ENCODE measurements around the gene NCS1.

The NCS1 gene

DNA sequence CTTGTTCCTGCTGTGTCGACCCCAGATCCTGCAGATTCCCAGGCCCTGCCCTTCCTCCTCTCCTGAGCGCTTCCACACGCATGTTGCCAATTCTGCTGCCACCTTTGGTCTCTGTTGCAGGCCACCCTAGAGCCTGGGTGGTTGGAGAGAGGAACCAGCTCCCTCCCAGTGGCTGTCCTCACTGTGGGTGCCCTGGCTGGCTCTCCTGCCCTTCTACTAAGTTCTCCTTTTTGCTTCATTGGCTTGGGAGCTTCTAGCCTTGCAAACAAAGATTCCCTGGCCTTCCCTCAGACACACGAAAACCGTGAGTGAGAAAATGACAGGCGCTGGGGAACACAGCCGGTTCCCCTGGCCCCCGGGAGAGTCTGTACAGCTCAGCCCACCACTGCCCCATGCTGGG is 14.2 kb upstream of the NCS1 start:
- Histone ChIP-seq H3K4me1 (ENCODE audit: control insufficient read depth in 5 of 5, insufficient read depth in 5 of 5, low read length in 5 of 5) (no peaks in the 10 kb centered on the region), H3K9ac (ENCODE audit: low read length in 5 of 5) (no peak overlapping the region), H3K36me3 (ENCODE audit: control insufficient read depth in 5 of 5, insufficient read depth in 5 of 5, low read length in 5 of 5) (no peaks in the 10 kb centered on the region), H3K4me3 (ENCODE audit: low read depth in 1 of 5, low read length in 5 of 5) (no peak overlapping the region), H3K9me3 (ENCODE audit: control insufficient read depth in 5 of 5, low read length in 5 of 5) (no peaks in the 10 kb centered on the region), H3K27ac (ENCODE audit: low read depth, low read length) (no peak overlapping the region), H3K27me3 (ENCODE audit: control insufficient read depth in 5 of 5, insufficient read depth in 4 of 5, low read length in 5 of 5) (peaks cover 0 to 5% (median 2%) of the 10 kb centered on the region in 5 donors)

DNA sequence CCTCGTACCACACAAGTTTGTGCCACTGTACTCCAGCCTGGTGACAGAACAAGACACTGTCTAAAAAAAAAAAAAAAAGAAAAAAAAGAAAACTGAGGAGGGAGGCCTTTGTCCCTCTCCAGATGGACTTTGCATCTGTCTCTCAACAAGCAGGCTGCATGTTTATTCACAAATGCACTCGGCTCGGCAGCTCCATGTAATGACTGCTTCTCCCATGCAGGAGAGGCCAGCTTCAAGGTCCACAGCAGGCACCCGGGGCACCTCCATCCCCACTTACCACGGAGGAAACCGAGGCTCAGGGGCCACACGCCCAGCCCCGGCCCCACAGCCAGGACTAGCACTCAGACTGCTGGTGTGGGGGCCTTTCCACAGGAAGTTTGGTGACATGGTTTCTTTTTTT is 13.1 kb upstream of the NCS1 start:
- Histone ChIP-seq H3K4me1 (ENCODE audit: control insufficient read depth in 5 of 5, insufficient read depth in 5 of 5, low read length in 5 of 5) (no peaks in the 10 kb centered on the region), H3K9me3 (ENCODE audit: control insufficient read depth in 5 of 5, low read length in 5 of 5) (no peaks in the 10 kb centered on the region), H3K4me3 (ENCODE audit: low read depth in 1 of 5, low read length in 5 of 5) (no peak overlapping the region), H3K27ac (ENCODE audit: low read depth, low read length) (no peak overlapping the region), H3K27me3 (ENCODE audit: control insufficient read depth in 5 of 5, insufficient read depth in 4 of 5, low read length in 5 of 5) (peaks cover 0 to 5% (median 2%) of the 10 kb centered on the region in 5 donors), H3K36me3 (ENCODE audit: control insufficient read depth in 5 of 5, insufficient read depth in 5 of 5, low read length in 5 of 5) (no peaks in the 10 kb centered on the region), H3K9ac (ENCODE audit: low read length in 5 of 5) (no peak overlapping the region)

DNA sequence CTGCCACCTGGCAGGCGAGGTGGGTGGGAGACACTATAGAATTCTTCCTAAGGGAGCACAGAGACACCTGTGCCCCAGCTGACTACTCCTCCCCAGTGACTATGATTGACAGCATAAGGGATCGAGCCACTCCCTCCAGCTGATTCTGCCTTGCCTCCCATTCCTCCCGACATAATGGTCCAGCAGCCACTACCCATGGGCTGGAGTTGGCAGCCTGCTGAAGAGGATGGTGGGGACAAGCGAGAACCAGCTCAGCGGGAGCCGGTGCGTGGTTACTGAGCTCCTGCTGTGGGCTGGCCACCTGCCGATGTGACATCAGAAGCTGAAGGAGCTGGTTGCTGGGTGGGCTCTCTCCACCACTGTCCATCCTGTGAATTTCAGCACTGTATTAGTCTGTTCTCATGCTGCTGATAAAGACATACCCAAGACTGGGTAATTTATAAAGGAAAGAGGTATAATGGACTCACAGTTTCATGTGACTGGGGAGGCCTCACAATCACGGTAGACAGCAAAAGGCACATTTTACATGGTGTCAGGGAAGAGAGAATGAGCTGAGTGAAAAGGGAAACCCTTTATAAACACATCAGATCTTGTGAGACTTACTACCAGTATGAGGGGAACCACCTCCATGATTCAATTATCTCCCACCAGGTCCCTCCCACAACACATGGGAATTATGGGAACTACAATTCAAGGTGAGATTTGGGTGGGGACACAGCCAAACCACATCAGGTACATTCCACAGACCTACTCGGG is 12.1 kb upstream of the NCS1 start:
- H3K27me3 ChIP-seq (ENCODE audit: control insufficient read depth in 5 of 5, insufficient read depth in 4 of 5, low read length in 5 of 5) = peaks cover 0 to 5% (median 4%) of the 10 kb centered on the region in 5 donors
- no peaks in the 10 kb centered on the region for H3K4me1 ChIP-seq (ENCODE audit: control insufficient read depth in 5 of 5, insufficient read depth in 5 of 5, low read length in 5 of 5)
- H3K9me3 ChIP-seq (ENCODE audit: control insufficient read depth in 5 of 5, low read length in 5 of 5) = no peaks in the 10 kb centered on the region
- H3K9ac ChIP-seq (ENCODE audit: low read length in 5 of 5) = no peak overlapping the region
- H3K27ac ChIP-seq (ENCODE audit: low read depth, low read length) = no peak overlapping the region
- H3K36me3 ChIP-seq (ENCODE audit: control insufficient read depth in 5 of 5, insufficient read depth in 5 of 5, low read length in 5 of 5) = no peaks in the 10 kb centered on the region
- no peak overlapping the region for H3K4me3 ChIP-seq (ENCODE audit: low read depth in 1 of 5, low read length in 5 of 5)

DNA sequence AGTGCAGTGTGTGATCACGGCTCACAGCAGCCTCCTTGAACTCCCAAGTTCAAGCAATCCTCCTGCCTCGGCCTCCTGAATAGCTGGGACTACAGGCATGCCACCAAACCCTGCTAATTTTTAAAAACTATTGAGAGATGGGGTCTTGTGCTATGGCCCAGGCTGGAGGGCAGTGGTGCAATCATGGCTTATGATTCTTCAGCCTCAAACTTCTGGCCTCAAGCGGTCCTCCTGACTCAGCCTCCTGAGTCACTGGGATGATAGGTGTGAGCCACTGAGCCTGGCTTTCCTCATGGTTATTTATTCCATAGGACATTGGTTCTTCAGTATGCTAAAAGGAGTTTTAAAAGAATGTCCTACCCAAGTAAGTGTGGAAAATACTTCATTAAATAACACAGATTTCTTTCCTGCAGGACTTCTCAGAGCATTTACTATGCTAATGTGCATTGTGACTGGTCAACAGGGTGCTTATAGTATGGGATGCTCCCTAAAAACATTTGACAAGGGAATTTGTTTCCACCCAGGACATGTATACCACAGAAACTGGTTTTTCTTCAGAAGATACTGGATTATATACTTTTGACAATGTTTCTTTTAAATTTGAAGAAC is 11.2 kb upstream of the NCS1 start:
- no peaks in the 10 kb centered on the region for H3K9me3 ChIP-seq (ENCODE audit: control insufficient read depth in 5 of 5, low read length in 5 of 5)
- H3K27me3 ChIP-seq (ENCODE audit: control insufficient read depth in 5 of 5, insufficient read depth in 4 of 5, low read length in 5 of 5) = peaks cover 0 to 5% (median 2%) of the 10 kb centered on the region in 5 donors
- no peaks in the 10 kb centered on the region for H3K36me3 ChIP-seq (ENCODE audit: control insufficient read depth in 5 of 5, insufficient read depth in 5 of 5, low read length in 5 of 5)
- H3K27ac ChIP-seq (ENCODE audit: low read depth, low read length) = no peak overlapping the region
- H3K4me1 ChIP-seq (ENCODE audit: control insufficient read depth in 5 of 5, insufficient read depth in 5 of 5, low read length in 5 of 5) = no peaks in the 10 kb centered on the region
- H3K9ac ChIP-seq (ENCODE audit: low read length in 5 of 5) = no peak overlapping the region
- no peak overlapping the region for H3K4me3 ChIP-seq (ENCODE audit: low read depth in 1 of 5, low read length in 5 of 5)

DNA sequence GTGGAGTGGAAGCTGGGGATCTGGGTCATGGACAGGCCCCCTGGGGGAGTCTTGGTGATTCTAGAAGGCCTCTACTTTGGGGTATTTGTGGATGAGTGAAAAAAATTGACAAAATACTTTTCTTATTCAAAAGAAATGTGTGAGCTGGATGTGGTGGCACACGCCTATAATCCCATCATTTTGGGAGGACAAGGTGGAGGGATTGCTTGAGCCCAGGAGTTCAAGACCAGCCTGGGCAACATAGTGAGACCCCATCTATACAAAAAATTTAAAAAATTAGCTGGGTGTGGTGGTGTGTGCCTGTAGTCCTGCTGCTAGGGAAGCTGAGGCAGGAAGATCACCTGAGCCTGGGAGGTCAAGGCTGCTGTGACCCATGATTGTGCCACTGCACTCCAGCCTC is 6.6 kb upstream of the NCS1 start:
- H3K27me3 ChIP-seq (ENCODE audit: control insufficient read depth in 5 of 5, insufficient read depth in 4 of 5, low read length in 5 of 5) = peaks cover 0 to 2% (median 0%) of the 10 kb centered on the region in 5 donors
- H3K27ac ChIP-seq (ENCODE audit: low read depth, low read length) = no peak overlapping the region
- H3K36me3 ChIP-seq (ENCODE audit: control insufficient read depth in 5 of 5, insufficient read depth in 5 of 5, low read length in 5 of 5) = no peaks in the 10 kb centered on the region
- H3K9me3 ChIP-seq (ENCODE audit: control insufficient read depth in 5 of 5, low read length in 5 of 5) = no peaks in the 10 kb centered on the region
- H3K4me3 ChIP-seq (ENCODE audit: low read depth in 1 of 5, low read length in 5 of 5) = no peak overlapping the region
- H3K4me1 ChIP-seq (ENCODE audit: control insufficient read depth in 5 of 5, insufficient read depth in 5 of 5, low read length in 5 of 5) = no peaks in the 10 kb centered on the region
- H3K9ac ChIP-seq (ENCODE audit: low read length in 5 of 5) = no peak overlapping the region

DNA sequence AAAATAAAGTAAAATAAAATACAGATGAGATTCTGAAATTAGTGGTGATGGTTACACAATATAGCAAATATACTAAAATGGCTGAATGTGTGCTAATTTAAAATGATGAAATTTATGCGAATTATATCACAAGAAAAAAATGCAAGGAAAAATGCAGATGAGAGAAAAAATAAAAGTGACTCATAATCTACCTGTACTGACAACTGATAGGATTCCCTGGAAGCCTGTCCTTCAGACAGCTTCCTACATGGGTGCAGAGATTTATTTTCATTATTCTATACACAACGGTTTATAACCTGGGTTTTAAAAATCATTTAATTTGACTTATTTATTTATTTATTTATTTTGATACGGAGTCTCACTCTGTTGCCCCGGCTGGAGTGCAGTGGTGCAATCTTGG is 5.8 kb upstream of the NCS1 start:
- H3K27ac ChIP-seq (ENCODE audit: low read depth, low read length) = no peak overlapping the region
- H3K9me3 ChIP-seq (ENCODE audit: control insufficient read depth in 5 of 5, low read length in 5 of 5) = no peaks in the 10 kb centered on the region
- H3K4me3 ChIP-seq (ENCODE audit: low read depth in 1 of 5, low read length in 5 of 5) = no peak overlapping the region
- H3K36me3 ChIP-seq (ENCODE audit: control insufficient read depth in 5 of 5, insufficient read depth in 5 of 5, low read length in 5 of 5) = no peaks in the 10 kb centered on the region
- no peak overlapping the region for H3K9ac ChIP-seq (ENCODE audit: low read length in 5 of 5)
- peaks cover 0 to under 1% (median 0%) of the 10 kb centered on the region in 5 donors for H3K4me1 ChIP-seq (ENCODE audit: control insufficient read depth in 5 of 5, insufficient read depth in 5 of 5, low read length in 5 of 5)
- H3K27me3 ChIP-seq (ENCODE audit: control insufficient read depth in 5 of 5, insufficient read depth in 4 of 5, low read length in 5 of 5) = peaks cover 0 to 2% (median 0%) of the 10 kb centered on the region in 5 donors

DNA sequence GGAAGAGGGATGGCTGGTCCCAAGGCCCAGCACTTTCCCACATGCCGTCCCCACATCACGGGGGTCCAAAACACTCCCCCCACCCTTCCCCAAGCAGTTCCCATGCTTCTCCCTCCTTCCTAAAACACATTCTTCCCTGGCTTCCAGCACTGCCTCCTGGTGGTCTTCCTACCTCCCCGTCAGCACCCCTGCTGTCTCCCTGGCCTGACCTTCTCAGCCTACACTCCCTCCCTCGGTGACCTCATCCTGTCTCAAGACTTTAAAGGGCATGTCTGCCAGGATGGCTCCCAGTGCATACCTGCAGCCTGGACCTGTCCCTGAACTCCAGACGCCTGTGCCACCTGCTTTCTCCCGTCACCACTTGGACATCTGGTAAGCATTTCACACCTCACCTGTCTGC is 4.3 kb upstream of the NCS1 start:
- Histone ChIP-seq H3K27me3 (ENCODE audit: control insufficient read depth in 5 of 5, insufficient read depth in 4 of 5, low read length in 5 of 5) (peaks cover 0 to 2% (median 0%) of the 10 kb centered on the region in 5 donors), H3K27ac (ENCODE audit: low read depth, low read length) (no peak overlapping the region), H3K4me1 (ENCODE audit: control insufficient read depth in 5 of 5, insufficient read depth in 5 of 5, low read length in 5 of 5) (peaks cover 0 to 7% (median 6%) of the 10 kb centered on the region in 5 donors), H3K9ac (ENCODE audit: low read length in 5 of 5) (no peak overlapping the region), H3K36me3 (ENCODE audit: control insufficient read depth in 5 of 5, insufficient read depth in 5 of 5, low read length in 5 of 5) (no peaks in the 10 kb centered on the region), H3K9me3 (ENCODE audit: control insufficient read depth in 5 of 5, low read length in 5 of 5) (no peaks in the 10 kb centered on the region), H3K4me3 (ENCODE audit: low read depth in 1 of 5, low read length in 5 of 5) (no peak overlapping the region)

DNA sequence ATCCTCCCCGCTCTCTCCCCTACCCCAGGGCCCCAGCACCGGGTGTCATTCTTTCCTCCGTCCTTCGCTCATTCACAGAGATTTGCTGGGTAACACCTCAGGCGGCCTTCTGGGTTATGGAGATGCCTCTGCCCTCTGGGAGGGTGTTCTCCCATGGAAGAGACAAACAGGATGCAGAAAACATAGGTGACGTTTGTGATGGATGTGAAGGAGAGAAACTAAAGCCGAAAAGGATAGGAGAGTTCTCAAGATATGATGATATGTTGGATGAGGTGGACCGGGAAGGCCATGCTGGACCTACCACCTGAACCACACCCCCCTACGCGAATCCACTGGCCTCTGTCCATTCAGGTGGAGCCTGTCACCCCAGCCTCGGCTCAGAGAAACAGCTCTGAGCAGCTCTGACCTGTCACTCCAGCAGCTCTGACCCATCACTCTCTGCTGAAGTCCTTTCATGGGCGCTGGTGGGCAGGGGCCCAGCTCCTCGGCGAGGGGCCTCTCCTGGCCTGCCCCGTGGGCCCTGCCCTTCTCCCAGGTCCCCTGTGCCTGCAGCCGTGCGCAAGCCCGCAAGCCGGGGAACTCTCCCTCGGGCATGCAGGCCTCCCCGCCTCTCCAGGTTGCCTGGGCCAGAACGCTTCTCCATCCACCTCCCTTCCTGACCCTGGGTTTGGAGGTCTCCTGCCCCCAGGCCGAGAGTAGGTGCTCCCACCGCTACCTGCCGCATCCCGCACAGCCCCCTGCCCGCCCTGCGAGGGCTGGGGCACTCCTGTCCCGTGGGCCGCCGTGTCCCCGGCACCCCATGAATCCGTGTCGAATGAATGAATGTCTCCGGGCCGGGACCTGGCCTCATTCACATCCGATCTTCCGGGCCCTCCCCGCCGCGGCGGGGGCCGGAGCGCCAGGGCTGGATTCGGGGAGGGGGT is 717 bp upstream of the NCS1 start:
- Histone ChIP-seq H3K4me1 (ENCODE audit: control insufficient read depth in 5 of 5, insufficient read depth in 5 of 5, low read length in 5 of 5) (peaks cover 0 to 15% (median 12%) of the 10 kb centered on the region in 5 donors), H3K9ac (ENCODE audit: low read length in 5 of 5) (peak overlapping the region in 1 of 5 donors; percentile 31), H3K36me3 (ENCODE audit: control insufficient read depth in 5 of 5, insufficient read depth in 5 of 5, low read length in 5 of 5) (no peaks in the 10 kb centered on the region), H3K9me3 (ENCODE audit: control insufficient read depth in 5 of 5, low read length in 5 of 5) (no peaks in the 10 kb centered on the region), H3K27ac (ENCODE audit: low read depth, low read length) (no peak overlapping the region), H3K4me3 (ENCODE audit: low read depth in 1 of 5, low read length in 5 of 5) (peak overlapping the region in 4 of 5 donors; percentile 41 to 55 (median 44)), H3K27me3 (ENCODE audit: control insufficient read depth in 5 of 5, insufficient read depth in 4 of 5, low read length in 5 of 5) (peaks cover 0 to 13% (median 10%) of the 10 kb centered on the region in 5 donors)

DNA sequence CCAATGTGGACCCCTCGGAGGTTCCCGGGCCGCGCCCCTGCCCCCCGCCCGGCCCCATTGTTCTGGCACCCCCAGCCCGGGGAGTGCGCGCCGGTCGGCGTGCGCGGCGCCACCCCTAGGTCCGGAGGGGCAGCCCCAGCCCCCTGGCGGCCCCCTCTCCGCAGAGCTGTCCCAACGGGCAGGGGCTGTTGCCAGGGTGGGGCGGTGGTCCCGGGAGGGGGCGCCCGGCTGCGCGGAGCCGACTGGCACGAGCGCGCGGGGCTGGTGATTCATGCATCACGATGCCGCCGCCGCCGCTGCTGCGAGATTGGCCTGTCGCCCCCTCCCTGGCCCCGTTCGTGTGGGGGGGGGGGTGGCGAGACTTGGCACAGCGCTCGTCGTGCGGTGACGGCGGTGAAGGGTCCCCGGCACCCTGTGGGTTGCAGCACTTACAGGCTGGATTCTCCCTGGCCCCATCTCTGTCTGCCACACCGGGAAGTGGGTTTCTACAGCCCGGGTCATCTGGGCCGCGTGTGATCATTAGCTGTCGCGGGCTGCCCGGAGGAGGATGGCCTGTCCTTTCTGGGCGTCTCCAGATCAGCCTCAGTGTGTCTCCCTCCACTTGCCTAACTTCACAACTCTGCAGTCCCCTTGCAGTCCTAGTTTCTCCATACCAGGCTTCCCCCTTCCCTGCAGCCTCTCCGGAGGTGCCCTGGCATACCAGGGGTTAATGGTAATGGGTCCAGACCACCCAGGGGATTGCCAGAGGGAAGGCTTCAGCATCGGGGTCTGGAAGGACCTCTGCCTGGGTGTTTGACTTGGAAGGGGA is 858 bp downstream of the NCS1 start:
- H3K9ac ChIP-seq (ENCODE audit: low read length in 5 of 5) = no peak overlapping the region

More for the DNA sequence above, 858 bp downstream of the NCS1 start:
- no peak overlapping the region for H3K27ac ChIP-seq (ENCODE audit: low read depth, low read length)
- H3K4me3 ChIP-seq (ENCODE audit: low read depth in 1 of 5, low read length in 5 of 5) = peak overlapping the region; percentile 19 to 55 (median 45)
- peaks cover 0 to 13% (median 10%) of the 10 kb centered on the region in 5 donors for H3K27me3 ChIP-seq (ENCODE audit: control insufficient read depth in 5 of 5, insufficient read depth in 4 of 5, low read length in 5 of 5)
- peaks cover 0 to 15% (median 12%) of the 10 kb centered on the region in 5 donors for H3K4me1 ChIP-seq (ENCODE audit: control insufficient read depth in 5 of 5, insufficient read depth in 5 of 5, low read length in 5 of 5)
- no peaks in the 10 kb centered on the region for H3K9me3 ChIP-seq (ENCODE audit: control insufficient read depth in 5 of 5, low read length in 5 of 5)
- no peaks in the 10 kb centered on the region for H3K36me3 ChIP-seq (ENCODE audit: control insufficient read depth in 5 of 5, insufficient read depth in 5 of 5, low read length in 5 of 5)
